Measurements from ENCODE around the gene IRS2. TPM values are rescaled to one million over a fixed set of nuclear protein-coding genes. Genes with fewer than 3 reads are reported as not detected.

Gene IRS2
- total and polyA plus RNA-seq, 2 donors (not counting 3 experiments of a cell fraction or from before 2014, with no cell fraction given), result 1.6 to 4.4 TPM

DNA sequence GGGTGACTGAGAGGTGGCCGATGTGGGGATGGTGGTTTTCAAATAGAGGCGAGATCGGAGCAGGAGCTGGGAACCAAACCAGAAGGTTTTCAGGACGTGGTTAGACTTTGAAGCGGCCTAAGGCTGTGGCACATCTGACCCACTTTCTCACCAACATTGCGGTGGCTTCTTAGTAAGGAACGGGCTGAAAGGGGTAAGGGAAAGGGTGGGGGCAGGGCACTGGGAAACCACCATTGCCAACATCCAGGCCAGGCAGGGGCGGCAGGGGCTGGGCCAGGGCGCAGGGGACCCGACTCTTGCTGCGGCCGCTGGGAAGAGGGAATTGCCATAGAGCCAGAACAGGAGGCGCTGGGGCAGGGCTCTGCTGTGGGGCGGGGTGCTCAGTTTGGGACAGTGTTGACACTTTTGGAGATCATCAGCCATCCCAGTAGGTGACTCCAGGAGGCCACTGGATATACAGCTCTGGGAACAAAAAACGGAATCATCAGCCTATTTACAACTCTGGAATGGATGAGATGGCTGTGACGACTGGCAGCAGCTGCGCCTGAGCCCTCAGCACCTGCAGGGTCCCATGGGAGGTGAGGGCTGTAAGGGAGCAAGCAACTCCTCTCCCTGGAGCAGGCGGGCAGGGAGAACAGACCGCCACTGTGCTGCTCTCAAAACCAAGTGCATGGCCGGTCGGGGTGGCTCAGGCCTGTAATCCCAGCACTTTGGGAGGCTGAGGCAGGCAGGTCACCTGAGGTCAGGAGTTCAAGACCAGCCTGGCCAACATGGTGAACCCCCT, 52.2 kb downstream of the IRS2 start:
- ChIA-PET CTCF (no interaction called here), POLR2A (no interaction called here)
- Histone ChIP-seq H4K20me1 (replicated peaks; ENCODE audit: control insufficient read depth, extremely low read depth, insufficient read depth, low read length) (no peaks in the 10 kb centered on the region), H3K27ac (ENCODE audit: insufficient read depth, low read depth, low read length) (no peak overlapping the region), H3K79me2 (ENCODE audit: control insufficient read depth, insufficient read depth, low read length) (no peaks in the 10 kb centered on the region), H3K36me3 (ENCODE audit: control insufficient read depth in 2 of 2, extremely low read depth in 1 of 2, insufficient read depth in 2 of 2, low read length in 2 of 2) (no peaks in the 10 kb centered on the region), H3K9me3 (replicated peaks; ENCODE audit: control insufficient read depth, insufficient read depth, low read length) (no peaks in the 10 kb centered on the region), H2AFZ (ENCODE audit: low read depth, low read length) (no peak overlapping the region), H3K9me1 (replicated peaks; ENCODE audit: control insufficient read depth, extremely low read depth, insufficient read depth, low read length) (no peaks in the 10 kb centered on the region), H3K4me2 (ENCODE audit: insufficient read depth, low read length) (no peak overlapping the region), H3K4me1 (ENCODE audit: control insufficient read depth, extremely low read depth, insufficient read depth, low read length) (no peaks in the 10 kb centered on the region), H3K27me3 (ENCODE audit: control insufficient read depth in 2 of 2, insufficient read depth in 2 of 2, low read length in 2 of 2) (no peaks in the 10 kb centered on the region), H3K9ac (replicated peaks; ENCODE audit: extremely low read depth, insufficient read depth, low read length) (no peak overlapping the region), H3K4me3 (replicated peaks in 1 of 3; ENCODE audit: insufficient read depth in 1 of 3, low read depth in 1 of 3, low read length in 3 of 3) (no peak overlapping the region)
- dilution Hi-C loops (cut with MboI; ENCODE audit: extremely low pct_ligation_motif_present, low sequenced_read_pairs) (no loop called here), intact Hi-C loops (cut with micrococcal nuclease) (no loop called here)
- DNase-seq (ENCODE audit: low read depth, low spot score) (no peak), FAIRE-seq (no peak)
- TF ChIP-seq JUN (IDR thresholded peaks at IDR 0.05; ENCODE audit: borderline replicate concordance, insufficient read depth, insufficient read length, low read depth) (no peak), MYC (IDR thresholded peaks at IDR 0.05; ENCODE audit: low read depth, low read length) (no peak), POLR2A (IDR thresholded peaks at IDR 0.05; ENCODE audit: low read depth, low read length) (no peak), FOS (IDR thresholded peaks at IDR 0.05; ENCODE audit: borderline replicate concordance, insufficient read depth, low read length) (no peak), EZH2 (IDR thresholded peaks at IDR 0.05; ENCODE audit: borderline replicate concordance, low read depth, low read length, severe bottlenecking) (no peak), GATA2 (IDR thresholded peaks at IDR 0.05; ENCODE audit: insufficient read depth, insufficient read length, low read depth, low read length) (no peak), POLR2AphosphoS5 (IDR thresholded peaks at IDR 0.05; ENCODE audit: insufficient read depth, low read depth, low read length) (no peak)
- TF ChIP-seq, protein P1, sequence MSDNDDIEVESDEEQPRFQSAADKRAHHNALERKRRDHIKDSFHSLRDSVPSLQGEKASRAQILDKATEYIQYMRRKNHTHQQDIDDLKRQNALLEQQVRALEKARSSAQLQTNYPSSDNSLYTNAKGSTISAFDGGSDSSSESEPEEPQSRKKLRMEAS (IDR thresholded peaks at IDR 0.05; ENCODE audit: insufficient read depth, insufficient read length), result no peak
- TF ChIP-seq, protein P2, sequence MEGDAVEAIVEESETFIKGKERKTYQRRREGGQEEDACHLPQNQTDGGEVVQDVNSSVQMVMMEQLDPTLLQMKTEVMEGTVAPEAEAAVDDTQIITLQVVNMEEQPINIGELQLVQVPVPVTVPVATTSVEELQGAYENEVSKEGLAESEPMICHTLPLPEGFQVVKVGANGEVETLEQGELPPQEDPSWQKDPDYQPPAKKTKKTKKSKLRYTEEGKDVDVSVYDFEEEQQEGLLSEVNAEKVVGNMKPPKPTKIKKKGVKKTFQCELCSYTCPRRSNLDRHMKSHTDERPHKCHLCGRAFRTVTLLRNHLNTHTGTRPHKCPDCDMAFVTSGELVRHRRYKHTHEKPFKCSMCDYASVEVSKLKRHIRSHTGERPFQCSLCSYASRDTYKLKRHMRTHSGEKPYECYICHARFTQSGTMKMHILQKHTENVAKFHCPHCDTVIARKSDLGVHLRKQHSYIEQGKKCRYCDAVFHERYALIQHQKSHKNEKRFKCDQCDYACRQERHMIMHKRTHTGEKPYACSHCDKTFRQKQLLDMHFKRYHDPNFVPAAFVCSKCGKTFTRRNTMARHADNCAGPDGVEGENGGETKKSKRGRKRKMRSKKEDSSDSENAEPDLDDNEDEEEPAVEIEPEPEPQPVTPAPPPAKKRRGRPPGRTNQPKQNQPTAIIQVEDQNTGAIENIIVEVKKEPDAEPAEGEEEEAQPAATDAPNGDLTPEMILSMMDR (IDR thresholded peaks at IDR 0.05; ENCODE audit: extremely low read depth in 1 of 2, insufficient read depth in 1 of 2, low read depth in 1 of 2, low read length in 2 of 2), result no peak
- no TSS peak for BruUV-seq (replicated peaks)
